ENCODE results near the gene CADM1.

DNA sequence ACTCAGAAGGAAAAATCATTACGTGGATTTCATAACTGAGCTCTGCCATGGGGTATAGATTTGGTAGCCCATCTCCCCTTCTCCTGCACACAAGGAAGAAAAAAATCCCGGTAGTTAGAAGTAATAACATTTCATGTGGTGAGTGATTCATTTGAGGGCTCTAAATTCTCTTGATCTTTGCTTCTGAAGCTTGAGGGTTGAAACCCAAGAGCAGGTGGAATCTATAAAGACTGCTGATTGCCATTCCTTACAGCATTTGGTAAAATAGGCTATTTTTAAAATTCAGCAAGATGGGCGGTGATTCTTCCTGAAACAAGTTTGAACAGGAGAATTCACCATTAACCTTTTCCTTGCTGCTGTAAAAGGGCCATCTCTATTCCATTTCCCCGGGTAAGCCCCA lies 266.1 kb downstream of the CADM1 start:
- TF ChIP-seq, protein P1, sequence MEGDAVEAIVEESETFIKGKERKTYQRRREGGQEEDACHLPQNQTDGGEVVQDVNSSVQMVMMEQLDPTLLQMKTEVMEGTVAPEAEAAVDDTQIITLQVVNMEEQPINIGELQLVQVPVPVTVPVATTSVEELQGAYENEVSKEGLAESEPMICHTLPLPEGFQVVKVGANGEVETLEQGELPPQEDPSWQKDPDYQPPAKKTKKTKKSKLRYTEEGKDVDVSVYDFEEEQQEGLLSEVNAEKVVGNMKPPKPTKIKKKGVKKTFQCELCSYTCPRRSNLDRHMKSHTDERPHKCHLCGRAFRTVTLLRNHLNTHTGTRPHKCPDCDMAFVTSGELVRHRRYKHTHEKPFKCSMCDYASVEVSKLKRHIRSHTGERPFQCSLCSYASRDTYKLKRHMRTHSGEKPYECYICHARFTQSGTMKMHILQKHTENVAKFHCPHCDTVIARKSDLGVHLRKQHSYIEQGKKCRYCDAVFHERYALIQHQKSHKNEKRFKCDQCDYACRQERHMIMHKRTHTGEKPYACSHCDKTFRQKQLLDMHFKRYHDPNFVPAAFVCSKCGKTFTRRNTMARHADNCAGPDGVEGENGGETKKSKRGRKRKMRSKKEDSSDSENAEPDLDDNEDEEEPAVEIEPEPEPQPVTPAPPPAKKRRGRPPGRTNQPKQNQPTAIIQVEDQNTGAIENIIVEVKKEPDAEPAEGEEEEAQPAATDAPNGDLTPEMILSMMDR (IDR thresholded peaks at IDR 0.05): no peak
- no peak for TF ChIP-seq POLR2A (IDR thresholded peaks at IDR 0.05)
